Brain pericyte (primary cell): ENCODE results near the gene BBS9.

ENCODE experiments used
- DNase-seq: peaks from one replicate; pipeline ENCODE4 v3.0.0-alpha.2; 2012; ENCODE audit warnings: low read depth, low spot score

BBS9 gene

DNA sequence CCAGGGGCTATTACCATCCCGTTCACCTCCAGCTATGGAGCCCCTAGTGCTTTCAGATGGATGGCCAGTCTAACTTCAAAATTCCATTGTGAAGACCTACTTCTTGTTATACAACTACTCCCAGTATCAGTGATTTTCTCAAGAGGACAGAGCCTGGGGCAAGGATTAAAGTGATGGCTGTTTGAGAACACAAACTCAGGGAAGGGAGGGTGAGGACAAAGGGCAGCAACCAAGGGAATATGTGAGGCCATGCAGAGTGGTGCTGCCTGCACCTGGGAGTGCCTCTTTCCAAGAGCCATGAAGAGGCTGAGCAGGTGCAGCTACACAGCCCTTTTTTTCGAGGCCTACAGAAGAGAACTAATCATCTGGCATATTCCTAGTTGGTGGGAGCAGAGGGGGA lies 472.5 kb downstream of the BBS9 start:
- DNase-seq = no peak

DNA sequence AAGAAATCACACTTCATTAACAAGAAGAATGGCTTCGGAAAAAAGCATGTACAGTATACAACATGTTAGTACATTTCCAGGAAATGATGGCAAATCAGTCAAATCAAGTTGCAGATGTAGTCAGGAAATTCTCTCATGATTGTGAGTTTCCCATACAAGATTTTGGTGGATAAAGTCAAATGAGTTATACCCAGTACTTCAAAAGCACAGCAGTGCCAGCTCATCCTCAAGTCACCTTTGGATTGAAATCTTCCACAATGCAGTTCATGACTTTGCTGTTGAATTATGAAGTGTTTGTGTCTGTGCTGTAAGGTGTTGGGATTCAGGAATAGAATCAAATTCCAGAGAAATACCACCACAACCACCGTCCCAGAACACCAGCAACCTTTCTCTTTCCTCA lies 474.7 kb downstream of the BBS9 start:
- no peak for DNase-seq

DNA sequence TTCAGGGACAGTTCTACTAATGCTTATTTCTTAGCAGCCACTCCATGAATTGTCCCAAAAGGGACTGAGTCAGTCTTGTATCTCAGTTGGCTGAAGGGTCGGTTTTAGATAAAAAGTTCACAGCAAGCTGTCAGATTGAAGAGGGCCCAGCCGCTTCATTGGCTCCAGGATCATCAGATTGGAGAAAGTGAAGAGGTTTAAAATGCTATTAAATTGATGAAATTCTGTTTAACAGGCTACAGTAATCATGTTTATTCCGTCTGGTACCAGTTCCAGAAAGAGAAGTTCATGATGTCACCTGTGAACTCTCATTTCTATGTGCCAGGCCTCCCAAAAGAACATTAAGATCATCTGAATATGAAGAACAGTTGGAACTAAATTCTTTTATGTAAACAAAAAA lies 481.6 kb downstream of the BBS9 start:
- no peak for DNase-seq

DNA sequence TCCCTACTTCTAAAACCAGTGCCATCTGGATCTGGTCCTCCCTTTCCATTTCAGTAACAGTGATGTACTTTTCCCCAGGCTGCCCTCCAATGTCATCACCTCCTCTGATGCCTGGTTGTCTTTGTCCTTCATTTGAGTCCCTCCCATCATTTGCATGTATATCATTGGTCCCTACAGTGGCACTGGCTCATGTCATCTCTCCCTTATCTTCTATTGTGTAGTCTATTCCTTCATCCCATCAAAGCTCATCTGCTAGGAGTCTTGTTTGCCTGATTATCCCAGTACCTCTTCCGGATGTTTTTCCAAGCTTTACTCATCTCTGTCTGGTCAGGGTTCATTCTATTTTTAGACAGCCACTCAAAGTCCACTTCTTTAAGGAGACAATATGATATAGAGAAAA lies 483.1 kb downstream of the BBS9 start:
- no peak for DNase-seq

DNA sequence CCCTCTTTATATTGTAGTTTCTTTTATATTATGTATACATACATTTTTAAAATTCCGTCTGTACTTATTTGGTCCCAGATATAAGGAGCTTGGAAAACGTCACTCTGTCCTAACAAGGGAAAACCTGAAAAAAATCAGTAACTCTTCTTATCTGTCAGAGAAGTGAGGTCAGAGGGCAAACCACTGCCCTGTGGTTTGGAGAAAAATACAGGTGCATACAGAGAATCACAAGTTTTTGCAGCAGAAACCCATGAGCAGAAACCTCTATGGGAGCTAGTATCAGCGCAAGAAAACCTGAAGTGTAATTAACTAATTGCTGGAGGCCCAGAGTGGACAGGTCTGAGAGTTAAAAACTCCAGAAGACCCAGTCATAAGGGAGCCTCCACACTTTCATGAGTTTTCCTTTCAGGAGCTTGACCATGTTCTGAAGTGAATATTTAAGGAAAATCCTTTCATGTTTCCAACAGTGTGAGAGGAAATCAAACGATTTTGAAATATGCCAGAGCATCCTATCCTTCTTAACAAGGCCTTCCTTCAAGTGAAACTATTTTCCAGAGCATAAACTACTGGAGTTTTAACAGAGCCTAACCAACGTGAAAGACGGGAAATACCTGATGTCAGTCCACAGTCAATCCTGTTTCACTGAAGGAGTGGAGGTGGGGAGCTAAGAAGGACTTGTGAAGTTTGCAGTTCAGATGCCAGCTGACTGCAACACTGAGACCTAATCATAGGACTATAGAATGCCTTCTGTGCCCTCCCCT lies 485.2 kb downstream of the BBS9 start:
- no peak for DNase-seq

DNA sequence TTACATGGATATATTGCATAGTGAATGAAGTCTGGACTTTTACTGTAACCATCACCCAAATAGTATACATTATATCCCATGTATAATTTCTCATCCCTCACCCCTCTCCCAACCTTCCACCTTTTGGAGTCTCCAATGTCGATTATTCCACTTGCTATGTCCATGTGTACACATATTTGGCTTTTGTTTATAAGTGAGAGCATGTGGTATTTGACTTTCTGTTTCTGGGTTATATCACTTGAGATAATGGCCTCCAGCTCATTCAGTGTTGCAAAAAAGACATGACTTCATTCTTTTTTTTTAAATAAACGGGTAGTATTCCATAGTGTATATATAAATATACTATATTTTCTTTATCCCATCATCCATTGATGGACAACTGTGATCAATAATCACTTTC lies 487.4 kb downstream of the BBS9 start:
- no peak for DNase-seq

DNA sequence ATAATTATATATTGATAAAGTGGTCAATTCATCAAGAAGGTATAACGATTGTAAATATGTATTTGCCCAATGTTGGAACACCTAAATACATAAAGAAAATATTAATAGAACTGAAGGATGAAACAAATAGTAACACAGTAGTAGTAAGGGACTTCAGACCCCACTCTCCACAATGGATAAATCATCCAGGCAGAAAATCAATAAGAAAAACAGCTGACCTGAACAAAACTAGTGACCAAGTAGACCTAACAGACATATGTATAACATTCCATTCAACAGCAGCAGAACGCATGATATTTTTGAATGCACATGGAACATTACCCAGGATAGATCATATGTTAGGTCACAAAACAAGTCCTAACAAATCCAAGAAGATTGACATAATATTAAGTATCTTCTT lies 489.9 kb downstream of the BBS9 start:
- DNase-seq = no peak

DNA sequence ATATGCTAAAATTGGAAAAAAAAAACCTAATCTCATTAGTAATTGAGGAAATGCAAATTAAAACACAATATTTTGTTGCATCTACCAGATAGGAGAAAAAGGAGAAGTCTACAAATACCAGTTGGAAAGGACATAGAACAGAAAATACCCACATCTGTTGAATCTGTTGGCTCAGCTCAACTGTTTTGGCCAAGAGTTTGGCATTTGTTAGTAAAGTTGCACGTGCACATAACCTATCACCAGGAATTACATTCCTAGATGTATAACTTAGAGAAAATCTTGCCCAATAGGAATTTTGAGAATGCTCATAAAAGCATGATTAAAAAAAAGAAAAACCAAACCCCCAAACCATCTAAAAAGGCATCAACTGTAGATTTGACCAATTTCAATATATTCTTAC lies 493.9 kb downstream of the BBS9 start:
- no peak for DNase-seq

DNA sequence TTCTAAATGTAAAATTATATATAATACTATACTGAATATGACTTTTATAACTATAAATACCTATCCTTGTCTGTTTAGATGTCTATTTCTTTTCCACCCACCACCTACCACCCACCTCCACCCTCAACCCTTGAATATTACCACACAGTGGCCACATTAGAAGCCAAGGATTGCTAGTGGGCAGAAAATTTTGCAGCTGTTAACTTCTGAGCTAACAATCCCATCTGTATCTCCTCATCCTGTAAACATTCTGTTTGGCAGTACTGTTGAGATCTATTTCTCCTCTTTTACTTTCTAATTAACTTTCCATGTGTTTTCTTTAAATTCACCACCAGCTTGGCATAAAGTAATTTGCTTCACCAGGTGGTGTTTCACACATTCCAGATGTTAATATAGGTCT lies 494.9 kb downstream of the BBS9 start:
- DNase-seq = no peak

DNA sequence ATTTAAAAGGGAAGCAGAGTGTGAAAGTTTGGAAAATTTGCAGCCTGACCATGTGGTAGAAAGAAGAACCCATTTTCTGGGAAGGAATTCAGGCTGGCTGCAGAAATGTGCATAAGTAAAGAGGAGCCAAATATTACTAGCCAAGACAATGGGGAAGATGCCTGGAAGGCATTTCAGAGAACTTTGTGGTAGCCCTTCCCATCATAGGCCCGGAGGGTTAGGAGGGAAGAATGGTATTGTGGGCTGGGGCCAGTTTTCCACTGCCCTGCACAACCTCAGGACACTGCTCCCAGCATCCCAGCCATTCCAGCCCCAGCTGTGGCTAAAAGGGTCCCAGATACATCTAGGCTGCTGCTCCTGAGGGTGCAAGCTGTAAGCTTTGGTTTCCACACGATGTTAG lies 497.5 kb downstream of the BBS9 start:
- DNase-seq = no peak

DNA sequence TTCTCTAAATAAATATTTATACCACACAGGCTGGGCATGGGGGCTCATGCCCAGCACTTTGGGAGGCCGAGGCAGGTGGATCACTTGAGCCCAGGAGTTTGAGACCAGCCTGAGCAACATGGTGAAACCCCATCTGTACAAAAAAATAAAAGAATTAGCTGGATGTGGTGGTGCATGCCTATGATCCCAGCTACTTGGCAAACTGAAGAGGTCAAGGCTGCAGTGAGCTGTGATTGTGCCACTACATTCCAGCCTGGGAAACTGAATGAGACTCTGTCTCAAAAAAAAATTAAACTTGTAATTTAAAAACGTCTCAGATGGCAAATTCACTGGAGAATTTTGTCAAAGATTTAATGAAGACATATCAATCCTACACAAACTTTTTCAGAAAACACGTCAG lies 498.4 kb downstream of the BBS9 start:
- no peak for DNase-seq

DNA sequence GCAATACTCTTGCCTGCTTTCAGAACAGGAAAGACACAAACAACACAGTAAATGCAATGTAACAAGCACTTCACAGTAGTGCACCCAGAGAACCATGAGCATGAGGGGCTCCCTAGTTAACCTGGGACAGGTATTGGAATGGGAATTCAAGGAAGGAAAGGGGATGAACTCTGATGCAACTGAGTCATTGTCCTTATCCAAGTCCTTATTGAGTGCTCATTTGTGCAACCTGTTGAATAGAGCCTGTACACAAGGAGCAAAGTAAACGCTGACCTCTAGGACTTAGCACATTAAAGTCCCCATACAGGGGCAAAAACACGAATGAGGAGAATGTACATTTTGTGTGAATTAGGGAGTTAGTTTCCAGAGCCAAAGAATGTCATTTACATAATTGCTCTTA lies 499.5 kb downstream of the BBS9 start:
- DNase-seq = no peak

DNA sequence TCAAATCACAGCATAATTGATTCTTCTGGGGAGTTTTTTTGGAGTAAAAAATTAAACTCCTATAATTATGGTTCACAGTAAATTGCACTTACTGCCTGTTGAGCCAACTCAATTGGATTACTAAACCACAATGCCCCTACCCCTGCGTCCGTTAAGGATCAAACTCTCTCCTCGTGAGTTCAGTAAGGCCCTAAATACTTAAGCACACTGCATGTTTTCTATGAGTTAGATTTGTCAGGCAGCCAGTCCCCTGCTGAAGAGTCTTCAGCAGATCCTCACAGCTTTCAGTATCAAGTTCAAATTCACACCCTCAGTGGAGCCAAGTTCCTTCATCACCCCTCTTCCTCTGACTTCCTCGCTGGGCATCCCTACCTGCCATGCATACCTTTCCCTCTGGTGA lies 501.0 kb downstream of the BBS9 start:
- no peak for DNase-seq

DNA sequence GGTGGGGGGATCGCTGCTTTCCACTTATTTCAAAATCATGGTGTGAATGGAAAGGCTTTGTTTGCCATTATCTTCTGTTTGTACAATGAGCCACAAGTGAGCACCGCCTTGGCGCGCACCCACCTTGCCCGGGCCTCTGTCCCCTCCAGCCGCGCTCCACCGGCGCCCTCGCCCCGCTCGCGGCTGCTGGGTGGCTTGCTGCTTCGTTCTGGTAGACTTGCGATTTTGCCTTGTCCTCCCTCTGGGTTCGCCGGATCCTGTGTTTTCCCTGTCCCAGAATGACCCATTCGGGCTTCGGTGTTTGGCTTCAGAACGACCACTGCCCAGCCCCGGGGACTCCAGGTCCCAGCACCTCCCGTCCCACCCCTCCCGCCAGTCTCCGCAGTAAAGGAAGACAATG lies 503.0 kb downstream of the BBS9 start:
- no peak for DNase-seq

DNA sequence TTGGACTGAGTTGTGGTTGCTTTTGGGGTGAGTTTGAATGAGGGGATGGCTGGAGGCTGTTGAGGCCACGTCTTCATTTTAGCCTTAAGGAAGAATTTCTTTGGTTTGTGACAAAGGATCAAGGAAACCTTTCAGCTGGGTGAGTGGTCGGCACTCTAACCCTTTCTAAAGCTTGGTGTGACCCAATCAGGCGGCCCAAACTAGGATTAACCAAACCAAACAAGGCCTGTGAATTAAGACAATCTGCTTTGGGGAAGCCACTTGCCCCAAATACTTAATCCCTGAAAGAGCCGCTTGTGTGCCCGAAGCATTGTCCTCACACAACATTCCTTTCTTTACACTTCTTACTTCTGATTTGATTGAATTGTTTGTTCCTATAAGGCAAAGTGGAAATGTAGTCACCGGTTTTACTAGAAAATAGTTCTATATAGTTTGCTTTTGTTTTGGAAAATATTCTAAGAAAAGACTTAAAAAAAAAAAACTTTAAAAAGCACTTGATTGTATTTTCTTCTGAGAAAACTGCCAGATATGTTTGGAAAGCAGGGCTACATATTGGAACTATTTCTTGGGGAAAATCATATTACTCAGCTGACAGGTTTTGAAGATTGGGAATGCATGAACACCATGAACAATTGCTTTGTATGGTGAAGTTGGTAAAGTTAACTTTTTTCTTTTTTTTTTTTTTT lies 503.6 kb downstream of the BBS9 start:
- DNase-seq = no peak

DNA sequence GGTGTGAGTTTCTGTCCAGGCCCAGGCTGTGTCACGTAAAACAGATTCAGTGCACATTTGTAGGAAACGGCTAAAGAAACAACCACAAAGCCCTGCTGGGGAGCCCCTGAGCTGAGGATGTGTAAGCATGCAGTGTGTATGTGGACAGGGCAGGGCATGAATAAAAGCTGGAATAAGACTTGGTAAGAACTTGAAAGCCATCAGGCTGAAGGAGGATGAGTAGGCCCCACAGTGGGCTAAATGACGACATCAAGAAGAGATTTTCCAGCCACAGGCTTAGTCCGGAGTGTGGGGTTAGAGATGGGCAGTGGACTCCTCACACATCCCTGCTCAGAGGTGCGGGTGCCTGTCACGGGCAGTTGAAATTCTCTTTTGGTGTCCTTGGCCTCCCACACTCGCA lies 505.2 kb downstream of the BBS9 start:
- no peak for DNase-seq

DNA sequence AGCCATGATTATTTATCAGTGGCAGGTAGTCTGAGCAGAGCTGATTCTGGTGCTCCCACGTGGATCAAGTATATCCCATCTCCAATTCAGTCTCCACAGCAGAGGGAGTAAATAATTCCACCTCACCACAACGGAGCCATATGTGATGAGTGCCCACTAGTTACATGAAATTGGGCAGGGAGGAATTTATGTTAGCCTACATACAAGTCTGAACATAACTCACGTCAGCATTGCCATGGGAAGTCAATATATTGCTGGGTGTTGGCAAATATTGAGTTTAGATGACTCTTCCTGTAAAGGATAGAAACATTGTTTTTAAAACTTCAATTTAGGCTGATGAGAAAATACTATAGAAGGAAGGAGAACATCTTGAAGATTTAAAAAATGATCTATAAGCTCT lies 507.0 kb downstream of the BBS9 start:
- DNase-seq = no peak

DNA sequence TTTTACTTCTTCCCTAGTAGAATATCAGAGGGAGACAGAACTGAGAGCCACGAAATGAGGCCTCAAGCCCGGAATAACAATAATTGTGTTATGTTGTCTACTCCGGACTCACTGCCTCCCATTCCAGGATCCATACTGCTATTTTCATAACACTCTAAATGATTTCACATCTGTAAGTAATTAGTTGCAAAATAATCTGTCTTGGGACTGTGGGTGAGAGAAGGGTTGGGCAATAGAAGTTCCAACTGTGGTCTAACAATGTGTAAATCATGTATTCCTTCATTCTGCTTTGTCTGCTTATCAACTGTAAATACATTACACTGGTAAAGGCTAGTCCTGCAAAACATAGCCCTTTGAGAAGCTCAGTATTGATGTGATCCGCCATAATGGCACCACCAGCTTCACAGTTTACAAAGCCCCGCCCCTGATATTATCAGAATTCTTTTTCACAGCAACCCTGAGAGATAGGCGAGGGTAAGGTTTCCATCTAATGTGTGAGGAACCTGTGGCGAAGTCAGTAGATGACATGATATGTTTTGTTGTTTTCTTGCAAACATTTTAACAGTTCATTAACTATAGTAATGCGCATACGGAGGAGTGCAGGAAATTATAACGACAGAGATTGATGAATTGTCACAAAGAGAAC lies 510.3 kb downstream of the BBS9 start:
- no peak for DNase-seq

DNA sequence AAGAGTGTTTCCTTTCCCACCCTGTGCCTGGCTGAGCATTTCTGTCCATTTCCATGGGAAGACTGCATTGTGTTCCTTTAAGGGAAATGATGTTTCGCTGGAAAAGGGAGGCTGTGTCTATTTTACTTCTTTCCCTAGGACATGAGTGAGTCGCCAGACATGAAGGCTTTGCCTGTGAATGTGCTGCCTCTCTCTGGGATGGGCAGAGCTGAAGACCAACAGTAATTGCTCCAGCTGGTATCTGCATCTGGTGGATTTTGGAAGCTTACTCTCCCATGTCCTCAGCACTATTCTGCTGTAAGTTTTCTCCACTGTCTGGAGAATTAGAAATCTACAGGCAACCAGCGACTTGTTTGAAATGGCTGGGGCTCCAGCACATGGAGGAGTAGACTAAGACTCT lies 511.4 kb downstream of the BBS9 start:
- DNase-seq = no peak

DNA sequence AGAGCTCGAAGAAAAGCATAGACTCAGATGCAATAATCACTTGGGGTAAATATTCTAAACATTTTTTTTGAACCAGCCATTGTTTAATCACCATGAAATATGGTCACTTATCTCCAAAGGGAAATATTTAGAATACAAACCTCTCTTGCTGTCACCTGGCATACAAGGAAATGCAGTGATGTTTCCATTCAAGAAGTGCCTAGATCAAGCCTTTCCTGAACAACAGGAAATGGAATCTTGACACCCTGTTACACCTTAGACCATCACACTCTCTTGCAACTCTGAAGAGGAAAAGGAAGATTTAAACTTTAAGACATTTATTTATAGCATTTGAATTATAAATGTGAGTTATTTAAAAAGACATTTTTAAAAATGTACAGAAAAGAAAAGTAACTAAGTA lies 512.9 kb downstream of the BBS9 start:
- DNase-seq = no peak

DNA sequence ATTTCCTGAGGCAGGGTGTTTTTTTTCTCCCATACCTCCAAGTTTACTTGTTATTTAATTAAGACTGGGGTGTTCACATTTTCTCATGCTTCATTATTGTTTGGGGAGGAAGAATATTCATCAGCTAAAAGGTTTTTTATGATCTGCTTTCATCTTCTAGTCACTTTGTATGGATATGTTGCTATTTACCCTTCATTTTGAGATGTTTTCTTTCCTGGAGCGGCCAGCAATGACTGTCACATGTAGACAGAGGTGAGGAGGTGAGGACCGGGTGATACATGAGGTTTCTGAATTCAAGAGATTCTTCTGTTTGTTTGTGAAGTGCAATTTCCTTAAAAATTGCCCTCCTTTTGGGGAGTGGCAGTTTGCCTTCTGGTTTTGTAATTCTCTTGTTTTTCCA lies 514.2 kb downstream of the BBS9 start:
- DNase-seq = no peak

DNA sequence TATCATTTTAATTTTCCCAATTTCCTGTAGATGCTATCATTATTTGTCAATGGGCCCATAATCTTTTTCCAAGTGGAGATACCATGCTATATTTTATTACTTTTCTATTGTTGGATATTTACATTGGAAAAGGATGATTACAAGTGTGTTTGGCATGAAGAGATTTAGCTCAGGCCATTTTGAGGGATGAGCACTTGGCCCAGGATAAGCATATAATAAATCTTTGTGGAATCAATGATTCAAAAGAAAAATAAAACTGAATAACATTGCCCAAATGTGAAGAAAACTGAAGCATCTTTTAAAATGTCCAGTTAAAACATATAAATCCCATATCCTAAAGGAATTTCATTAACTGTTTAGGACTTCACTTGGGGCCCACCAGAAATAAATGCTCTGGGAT lies 515.1 kb downstream of the BBS9 start:
- no peak for DNase-seq

DNA sequence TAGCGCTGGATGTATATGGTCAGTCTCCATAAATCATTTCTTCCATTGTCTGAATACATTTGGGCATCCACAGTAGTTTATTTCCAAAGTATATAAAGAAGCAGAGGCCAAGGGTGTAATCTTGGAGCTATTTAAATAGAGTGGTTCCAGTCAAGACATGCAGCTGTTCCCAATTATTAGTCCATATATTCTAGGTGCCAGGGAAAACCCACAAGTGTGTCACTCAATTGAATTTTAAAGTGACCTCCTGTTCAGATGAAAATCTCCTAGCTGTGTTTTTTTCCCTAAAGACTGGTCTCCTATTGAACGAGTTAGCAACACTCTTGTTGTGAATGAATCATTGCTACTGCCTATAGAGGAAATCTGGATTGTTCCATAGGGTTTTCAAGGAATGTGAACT lies 515.7 kb downstream of the BBS9 start:
- DNase-seq = no peak
